GM12875 (cell line): ENCODE results near the gene KIF25.

Source experiments
- H3K4me3 ChIP-seq: one replicate; pipeline ENCODE4 v1.5.1; 2011; ENCODE audit warnings: low read depth, low read length, control low read depth
- TF ChIP-seq, protein P1 (sequence below): IDR thresholded peaks from 2 replicates; pipeline ENCODE4 v1.5.1; 2011; ENCODE audit warnings: low read depth, mild to moderate bottlenecking, control low read depth, inconsistent platforms, low read length, moderate library complexity, borderline replicate concordance; ENCODE audit not compliant: insufficient read depth

The KIF25 gene, protein sequence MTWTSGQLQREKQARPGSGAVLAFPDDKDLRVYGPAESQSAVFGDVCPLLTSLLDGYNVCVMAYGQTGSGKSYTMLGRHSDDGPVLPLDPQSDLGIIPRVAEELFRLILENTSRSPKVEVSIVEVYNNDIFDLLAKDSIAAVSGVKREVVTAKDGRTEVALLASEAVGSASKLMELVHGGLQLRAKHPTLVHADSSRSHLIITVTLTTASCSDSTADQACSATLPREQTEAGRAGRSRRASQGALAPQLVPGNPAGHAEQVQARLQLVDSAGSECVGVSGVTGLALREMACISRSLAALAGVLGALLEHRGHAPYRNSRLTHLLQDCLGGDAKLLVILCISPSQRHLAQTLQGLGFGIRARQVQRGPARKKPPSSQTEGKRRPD

DNA sequence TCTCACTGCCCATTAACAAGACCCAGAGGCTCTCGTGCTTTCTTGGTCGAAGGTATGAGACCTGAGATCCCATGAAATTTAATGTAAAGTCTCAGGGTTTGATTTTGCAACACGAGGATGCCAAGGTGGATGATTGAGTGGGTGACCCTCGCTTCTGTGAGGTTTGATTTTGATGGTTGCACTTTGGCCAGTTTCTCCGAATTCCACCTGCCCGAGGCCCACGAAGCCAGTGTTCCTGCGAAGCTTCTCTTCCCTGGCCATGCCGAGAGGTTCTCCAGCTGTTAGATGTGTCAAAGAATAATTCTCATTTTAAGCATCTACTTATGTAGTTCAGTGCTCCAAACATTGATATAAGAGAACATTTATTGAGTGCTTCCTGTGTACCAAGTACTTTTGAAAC is at the start of gene KIF25:
KIF25 (plus strand) TSS at position 30 of the 400 bp plus-strand sequence. CDS start 31,915 bp downstream, outside the sequence.
- no peak within 1 kb of the TSS for H3K4me3 ChIP-seq
- TF ChIP-seq, protein P1, sequence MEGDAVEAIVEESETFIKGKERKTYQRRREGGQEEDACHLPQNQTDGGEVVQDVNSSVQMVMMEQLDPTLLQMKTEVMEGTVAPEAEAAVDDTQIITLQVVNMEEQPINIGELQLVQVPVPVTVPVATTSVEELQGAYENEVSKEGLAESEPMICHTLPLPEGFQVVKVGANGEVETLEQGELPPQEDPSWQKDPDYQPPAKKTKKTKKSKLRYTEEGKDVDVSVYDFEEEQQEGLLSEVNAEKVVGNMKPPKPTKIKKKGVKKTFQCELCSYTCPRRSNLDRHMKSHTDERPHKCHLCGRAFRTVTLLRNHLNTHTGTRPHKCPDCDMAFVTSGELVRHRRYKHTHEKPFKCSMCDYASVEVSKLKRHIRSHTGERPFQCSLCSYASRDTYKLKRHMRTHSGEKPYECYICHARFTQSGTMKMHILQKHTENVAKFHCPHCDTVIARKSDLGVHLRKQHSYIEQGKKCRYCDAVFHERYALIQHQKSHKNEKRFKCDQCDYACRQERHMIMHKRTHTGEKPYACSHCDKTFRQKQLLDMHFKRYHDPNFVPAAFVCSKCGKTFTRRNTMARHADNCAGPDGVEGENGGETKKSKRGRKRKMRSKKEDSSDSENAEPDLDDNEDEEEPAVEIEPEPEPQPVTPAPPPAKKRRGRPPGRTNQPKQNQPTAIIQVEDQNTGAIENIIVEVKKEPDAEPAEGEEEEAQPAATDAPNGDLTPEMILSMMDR: no peak

DNA sequence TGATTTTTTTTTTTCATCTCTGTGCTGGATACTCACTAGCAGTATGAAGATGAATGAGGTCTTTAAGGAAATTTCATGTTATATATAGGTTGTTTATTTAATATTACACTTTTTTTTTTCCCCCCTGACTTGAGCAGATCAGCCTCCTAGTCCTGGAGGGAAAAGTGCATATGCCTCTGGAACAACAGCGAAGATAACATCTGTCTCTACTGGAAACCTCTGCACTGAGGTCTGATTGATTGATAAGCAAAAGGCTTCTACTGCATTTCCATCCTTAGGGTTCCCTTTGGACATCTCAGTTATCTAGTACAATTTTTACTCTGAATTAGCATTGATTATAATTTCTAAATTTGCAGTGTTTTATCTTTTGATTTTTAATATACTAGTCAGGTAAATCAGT is 49.8 kb upstream of the KIF25 start:
- H3K4me3 ChIP-seq: no peak overlapping the region
- TF ChIP-seq, protein P1: no peak

DNA sequence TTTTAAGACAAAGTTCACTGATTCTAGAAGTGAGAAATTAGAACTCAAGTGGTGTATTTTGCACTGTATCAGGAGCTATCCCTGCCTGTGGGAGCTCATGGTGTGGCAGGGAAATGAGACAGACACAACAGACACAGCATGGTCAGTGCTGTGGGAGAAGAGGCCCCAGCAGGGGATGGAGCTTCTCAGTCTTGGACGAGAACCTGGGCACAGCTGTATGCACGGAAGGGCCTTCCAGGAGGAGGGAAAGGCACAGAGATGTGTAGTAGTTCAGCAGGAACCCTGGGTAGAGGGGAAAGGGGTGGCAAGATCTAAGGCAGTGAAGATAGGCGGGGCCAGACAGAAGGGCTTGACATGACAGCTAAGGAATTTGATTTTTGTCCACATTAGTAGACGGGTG is 48.8 kb upstream of the KIF25 start:
- no peak overlapping the region for H3K4me3 ChIP-seq
- TF ChIP-seq, protein P1: no peak

DNA sequence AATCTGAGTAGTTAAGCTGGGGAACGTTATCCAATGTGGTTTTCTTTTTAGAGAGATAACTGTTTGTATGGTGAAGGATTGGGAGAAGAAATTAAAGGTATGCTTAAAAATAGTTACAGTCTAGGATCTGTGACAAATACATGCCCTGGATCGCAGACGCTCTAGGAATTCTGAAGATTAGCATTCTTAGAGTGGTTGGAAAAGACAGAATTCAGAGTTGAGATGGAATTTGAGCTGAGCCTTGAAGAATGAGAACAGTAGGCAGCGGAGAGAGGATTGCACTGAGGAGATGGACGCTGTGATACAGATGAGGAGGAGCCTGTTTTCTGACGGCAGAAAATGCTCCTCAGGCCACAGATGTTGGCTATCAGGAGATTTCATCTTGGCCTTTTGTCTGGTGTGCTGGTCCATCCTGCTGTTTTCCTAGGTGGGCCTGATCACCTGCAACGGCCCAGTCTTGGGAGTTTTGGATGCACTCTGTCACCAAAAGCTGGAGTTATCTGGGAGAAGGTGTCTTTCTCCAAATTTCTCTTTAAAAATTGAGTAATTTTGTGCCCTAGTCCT is 48.3 kb upstream of the KIF25 start:
- TF ChIP-seq, protein P1: no peak
- no peak overlapping the region for H3K4me3 ChIP-seq

DNA sequence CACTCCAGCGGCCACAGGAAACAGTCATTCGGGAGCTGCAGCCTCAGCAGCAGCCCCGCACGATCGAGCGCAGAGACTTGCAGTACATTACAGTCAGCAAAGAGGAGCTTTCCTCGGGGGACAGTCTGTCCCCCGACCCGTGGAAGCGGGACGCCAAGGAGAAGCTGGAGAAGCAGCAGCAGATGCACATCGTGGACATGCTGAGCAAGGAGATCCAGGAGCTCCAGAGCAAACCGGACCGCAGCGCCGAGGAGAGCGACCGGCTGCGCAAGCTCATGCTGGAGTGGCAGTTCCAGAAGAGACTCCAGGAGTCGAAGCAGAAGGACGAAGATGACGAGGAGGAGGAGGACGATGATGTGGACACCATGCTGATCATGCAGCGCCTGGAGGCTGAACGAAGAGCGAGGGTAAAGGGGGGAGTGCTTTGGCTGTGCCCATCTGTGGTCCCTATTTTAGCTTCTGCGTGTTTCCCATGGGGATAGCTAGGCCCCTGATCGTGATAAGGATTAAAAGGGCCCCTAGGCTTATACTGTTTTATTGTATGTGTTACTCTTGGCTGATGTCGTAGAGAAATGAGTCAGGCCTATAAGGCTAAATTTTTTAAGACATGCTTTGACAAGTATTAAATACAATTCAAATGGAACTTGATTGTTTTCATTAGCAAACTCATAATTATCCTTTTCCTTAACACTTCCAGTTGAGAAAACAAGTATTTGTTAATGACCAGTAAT is 45.5 kb upstream of the KIF25 start:
- no peak overlapping the region for H3K4me3 ChIP-seq
- TF ChIP-seq, protein P1: no peak

DNA sequence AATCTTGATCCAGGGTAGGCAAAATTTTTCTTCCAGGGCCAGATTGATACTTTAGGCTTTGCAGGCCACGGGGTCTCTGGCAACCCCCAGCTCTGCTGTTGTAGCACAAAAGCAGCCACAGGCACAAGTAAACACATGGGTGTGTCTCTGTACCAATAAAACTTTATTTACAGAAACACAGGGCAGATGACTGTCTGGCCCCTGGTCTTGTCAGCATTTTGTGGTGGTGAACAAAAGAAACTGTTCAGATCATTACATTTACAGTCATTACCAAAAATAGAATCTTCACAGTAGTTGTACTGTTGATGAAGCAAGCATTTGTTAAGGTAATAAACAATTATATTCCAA is 45.0 kb upstream of the KIF25 start:
- TF ChIP-seq, protein P1: no peak
- H3K4me3 ChIP-seq: no peak overlapping the region
